ENCODE data around the gene CLDN16.

DNA sequence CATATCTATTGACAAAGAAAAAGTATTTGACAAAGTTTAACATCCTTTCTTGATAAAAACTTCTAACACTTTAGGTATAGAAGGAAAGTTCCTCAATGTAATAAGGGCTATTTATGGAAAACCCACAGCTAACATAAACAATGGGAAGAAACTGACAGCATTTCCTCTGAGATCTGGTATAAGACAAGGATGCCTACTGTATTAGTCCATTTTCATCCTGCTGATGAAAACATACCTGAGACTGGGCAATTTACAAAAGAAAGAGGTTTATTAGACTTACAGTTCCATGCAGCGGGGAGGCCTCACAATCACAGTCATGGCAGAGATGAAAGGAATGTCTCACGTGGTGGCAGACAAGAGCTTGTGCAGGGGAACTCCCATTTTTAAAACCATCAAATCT lies 47.9 kb upstream of the CLDN16 start:
- TF ChIP-seq, protein P1, sequence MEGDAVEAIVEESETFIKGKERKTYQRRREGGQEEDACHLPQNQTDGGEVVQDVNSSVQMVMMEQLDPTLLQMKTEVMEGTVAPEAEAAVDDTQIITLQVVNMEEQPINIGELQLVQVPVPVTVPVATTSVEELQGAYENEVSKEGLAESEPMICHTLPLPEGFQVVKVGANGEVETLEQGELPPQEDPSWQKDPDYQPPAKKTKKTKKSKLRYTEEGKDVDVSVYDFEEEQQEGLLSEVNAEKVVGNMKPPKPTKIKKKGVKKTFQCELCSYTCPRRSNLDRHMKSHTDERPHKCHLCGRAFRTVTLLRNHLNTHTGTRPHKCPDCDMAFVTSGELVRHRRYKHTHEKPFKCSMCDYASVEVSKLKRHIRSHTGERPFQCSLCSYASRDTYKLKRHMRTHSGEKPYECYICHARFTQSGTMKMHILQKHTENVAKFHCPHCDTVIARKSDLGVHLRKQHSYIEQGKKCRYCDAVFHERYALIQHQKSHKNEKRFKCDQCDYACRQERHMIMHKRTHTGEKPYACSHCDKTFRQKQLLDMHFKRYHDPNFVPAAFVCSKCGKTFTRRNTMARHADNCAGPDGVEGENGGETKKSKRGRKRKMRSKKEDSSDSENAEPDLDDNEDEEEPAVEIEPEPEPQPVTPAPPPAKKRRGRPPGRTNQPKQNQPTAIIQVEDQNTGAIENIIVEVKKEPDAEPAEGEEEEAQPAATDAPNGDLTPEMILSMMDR (IDR thresholded peaks at IDR 0.05) = no peak
- TF ChIP-seq POLR2A (IDR thresholded peaks at IDR 0.05) = no peak

Data from gastroesophageal sphincter (tissue), 3 donors.